Esophagus squamous epithelium (tissue), 5 donors: ENCODE results near the gene MOCS3. TPM values are rescaled to one million over a fixed set of nuclear protein-coding genes. Genes with fewer than 3 reads are reported as not detected.

ENCODE experiments used
- DNase-seq: peaks from one replicate; lab custom pipeline; 2025; lab: John Stamatoyannopoulos, UW
- H3K27ac ChIP-seq, 4 donors: fragments of 200-600 bp; sonication (generic); one replicate each; pipeline ENCODE4 v1.5.1; 2016 to 2019; ENCODE audit warnings: mild to moderate bottlenecking in 1 of 4
- H3K27me3 ChIP-seq, 4 donors: fragments of 200-600 bp; sonication (generic); 1 replicate in 3 of 4; 2 replicates in 1 of 4; pipeline versions ENCODE4 v1.5.1 to v1.6.0; 2017 to 2021; ENCODE audit warnings: antibody characterized with exemption in 1 of 4
- H3K36me3 ChIP-seq, 3 donors: fragments of 200-600 bp; sonication (generic); one replicate each; pipeline ENCODE4 v1.5.1; 2016 to 2019
- H3K4me1 ChIP-seq, 3 donors: fragments of 200-600 bp; sonication (generic); one replicate each; pipeline ENCODE4 v1.5.1; 2017 to 2019
- H3K4me3 ChIP-seq, 4 donors: fragments of 200-600 bp; sonication (generic); 1 replicate in 3 of 4; 2 replicates in 1 of 4; pipeline ENCODE4 v1.5.1; 2016 to 2019; ENCODE audit warnings: mild to moderate bottlenecking in 2 of 4, moderate library complexity in 1 of 4
- H3K9me3 ChIP-seq, 3 donors: fragments of 200-600 bp; sonication (generic); one replicate each; pipeline ENCODE4 v1.5.1; 2016 to 2019
- CTCF ChIP-seq, 6 experiments: fragments of 450-650 bp in 4 of 6; fragments of 200-600 bp in 2 of 6; sonication (generic) in 2 of 6; IDR thresholded peaks; one replicate each; pipeline ENCODE4 v1.5.1; 2016 to 2019; ENCODE audit warnings: antibody characterized with exemption in 6 of 6, mild to moderate bottlenecking in 4 of 6, moderate library complexity in 4 of 6
- POLR2A ChIP-seq, 4 donors: fragments of 450-650 bp; IDR thresholded peaks; one replicate each; pipeline ENCODE4 v1.6.1; 2017; ENCODE audit warnings: antibody characterized with exemption in 4 of 4, mild to moderate bottlenecking in 4 of 4, moderate library complexity in 3 of 4
- WGBS, 2 donors: methylation state at CpG; one replicate each; pipeline ENCODE4 v1.1.5; 2018; 5-methylcytosine and 5-hydroxymethylcytosine counted together
- intact Hi-C: fragments of 100-400 bp; cut with DNase I; formaldehyde crosslinking; loops from one replicate; pipeline ENCODE4 v1.15.0; 2022
- total RNA-seq, 4 donors: library from RNA; depleted of rRNA; stranded (reverse); fragments of >200 nt; gene quantifications; one replicate each; pipeline ENCODE4 v1.1.0, GENCODE V29; 2016
- donor health status: DM: yes; HTN: yes; CAD: no.

The MOCS3 gene, protein sequence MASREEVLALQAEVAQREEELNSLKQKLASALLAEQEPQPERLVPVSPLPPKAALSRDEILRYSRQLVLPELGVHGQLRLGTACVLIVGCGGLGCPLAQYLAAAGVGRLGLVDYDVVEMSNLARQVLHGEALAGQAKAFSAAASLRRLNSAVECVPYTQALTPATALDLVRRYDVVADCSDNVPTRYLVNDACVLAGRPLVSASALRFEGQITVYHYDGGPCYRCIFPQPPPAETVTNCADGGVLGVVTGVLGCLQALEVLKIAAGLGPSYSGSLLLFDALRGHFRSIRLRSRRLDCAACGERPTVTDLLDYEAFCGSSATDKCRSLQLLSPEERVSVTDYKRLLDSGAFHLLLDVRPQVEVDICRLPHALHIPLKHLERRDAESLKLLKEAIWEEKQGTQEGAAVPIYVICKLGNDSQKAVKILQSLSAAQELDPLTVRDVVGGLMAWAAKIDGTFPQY
- 1 to 10 TPM; 4.1 to 6.7 (median 5.4) TPM for total RNA-seq

GRCh38 chr20:50958615-50959542 is at the start of gene MOCS3:
Gene MOCS3 (plus strand): TSS chr20:50958818. CDS start chr20:50958843, 25 bp downstream.
- no peaks in the 10 kb centered on the region for H3K27me3 ChIP-seq
- TF ChIP-seq POLR2A (IDR thresholded peaks at IDR 0.05): no peak
- no peak for TF ChIP-seq CTCF (IDR thresholded peaks at IDR 0.05)
- H3K4me3 ChIP-seq: peak within 1 kb of the TSS; percentile 70 to 97 (median 89)
- peak; percentile 27 for DNase-seq
- peaks cover 0 to 42% (median 3%) of the 10 kb centered on the region in 3 donors for H3K36me3 ChIP-seq
- no peaks in the 10 kb centered on the region for H3K9me3 ChIP-seq
- H3K27ac ChIP-seq: peak within 1 kb of the TSS; percentile 91 to 93 (median 92)
- intact Hi-C loops: no loop called here
- 1% methylated on average over 24 to 38 of the region's 67 CpGs for WGBS, 2 donors
- peaks cover 19 to 63% (median 31%) of the 10 kb centered on the region in 3 donors for H3K4me1 ChIP-seq

DNA sequence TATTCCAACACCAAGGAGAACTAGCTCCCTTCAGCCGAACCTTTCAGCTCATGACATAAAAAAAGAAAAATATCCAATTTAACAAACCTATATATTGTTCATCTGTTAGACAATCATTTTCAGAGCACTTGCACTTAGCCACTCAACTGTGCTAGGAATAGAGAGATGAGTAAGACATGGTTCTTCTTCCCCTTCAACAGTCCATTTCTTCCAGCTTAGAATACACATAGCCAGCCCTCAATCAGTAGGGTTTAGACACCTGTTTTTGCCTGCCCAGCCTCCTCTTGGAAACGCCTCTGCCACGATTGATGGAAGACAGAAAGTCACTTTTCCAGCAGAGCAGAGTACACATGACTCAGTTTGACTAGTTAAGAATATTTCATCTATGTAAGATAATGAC is 49.2 kb upstream of the MOCS3 start:
- no peak for DNase-seq
- H3K27ac ChIP-seq: no peak overlapping the region
- H3K4me3 ChIP-seq: no peak overlapping the region
- H3K9me3 ChIP-seq: no peaks in the 10 kb centered on the region
- intact Hi-C loops: no loop called here
- TF ChIP-seq CTCF (IDR thresholded peaks at IDR 0.05) (no peak), POLR2A (IDR thresholded peaks at IDR 0.05) (no peak)
- H3K27me3 ChIP-seq: no peaks in the 10 kb centered on the region
- WGBS, 2 donors: 73 to 76% methylated on average over 3 of the region's 3 CpGs
- peaks cover 0 to 21% (median 0%) of the 10 kb centered on the region in 3 donors for H3K36me3 ChIP-seq
- H3K4me1 ChIP-seq: peaks cover 6 to 82% (median 16%) of the 10 kb centered on the region in 3 donors

GRCh38 chr20:50911030-50911429 is 47.6 kb upstream of the MOCS3 start:
- Histone ChIP-seq H3K4me1 (peaks cover 6 to 82% (median 25%) of the 10 kb centered on the region in 3 donors), H3K27me3 (no peaks in the 10 kb centered on the region), H3K27ac (no peak overlapping the region), H3K4me3 (no peak overlapping the region), H3K9me3 (no peaks in the 10 kb centered on the region), H3K36me3 (peaks cover 0 to 15% (median 0%) of the 10 kb centered on the region in 3 donors)
- TF ChIP-seq CTCF (IDR thresholded peaks at IDR 0.05) (no peak), POLR2A (IDR thresholded peaks at IDR 0.05) (no peak)
- 53 to 59% methylated on average over 3 of the region's 3 CpGs for WGBS, 2 donors
- intact Hi-C loops: no loop called here
- DNase-seq: no peak

GRCh38 chr20:50911716-50912115 is 46.9 kb upstream of the MOCS3 start:
- intact Hi-C loops: no loop called here
- Histone ChIP-seq H3K9me3 (no peaks in the 10 kb centered on the region), H3K27me3 (no peaks in the 10 kb centered on the region), H3K27ac (no peak overlapping the region), H3K4me3 (no peak overlapping the region), H3K4me1 (peaks cover 10 to 83% (median 31%) of the 10 kb centered on the region in 3 donors), H3K36me3 (peaks cover 0 to 12% (median 0%) of the 10 kb centered on the region in 3 donors)
- WGBS, 2 donors: 27 to 32% methylated on average over 1 of the region's 1 CpG
- DNase-seq: no peak
- TF ChIP-seq POLR2A (IDR thresholded peaks at IDR 0.05) (no peak), CTCF (IDR thresholded peaks at IDR 0.05) (no peak)
